ENCODE data around the gene RTN4RL2. TPM values are rescaled to one million over a fixed set of nuclear protein-coding genes. Genes with fewer than 3 reads are reported as not detected.

Gene RTN4RL2
- total RNA-seq, 2 experiments from 2014 or later = 0.35 to 0.50 TPM

DNA sequence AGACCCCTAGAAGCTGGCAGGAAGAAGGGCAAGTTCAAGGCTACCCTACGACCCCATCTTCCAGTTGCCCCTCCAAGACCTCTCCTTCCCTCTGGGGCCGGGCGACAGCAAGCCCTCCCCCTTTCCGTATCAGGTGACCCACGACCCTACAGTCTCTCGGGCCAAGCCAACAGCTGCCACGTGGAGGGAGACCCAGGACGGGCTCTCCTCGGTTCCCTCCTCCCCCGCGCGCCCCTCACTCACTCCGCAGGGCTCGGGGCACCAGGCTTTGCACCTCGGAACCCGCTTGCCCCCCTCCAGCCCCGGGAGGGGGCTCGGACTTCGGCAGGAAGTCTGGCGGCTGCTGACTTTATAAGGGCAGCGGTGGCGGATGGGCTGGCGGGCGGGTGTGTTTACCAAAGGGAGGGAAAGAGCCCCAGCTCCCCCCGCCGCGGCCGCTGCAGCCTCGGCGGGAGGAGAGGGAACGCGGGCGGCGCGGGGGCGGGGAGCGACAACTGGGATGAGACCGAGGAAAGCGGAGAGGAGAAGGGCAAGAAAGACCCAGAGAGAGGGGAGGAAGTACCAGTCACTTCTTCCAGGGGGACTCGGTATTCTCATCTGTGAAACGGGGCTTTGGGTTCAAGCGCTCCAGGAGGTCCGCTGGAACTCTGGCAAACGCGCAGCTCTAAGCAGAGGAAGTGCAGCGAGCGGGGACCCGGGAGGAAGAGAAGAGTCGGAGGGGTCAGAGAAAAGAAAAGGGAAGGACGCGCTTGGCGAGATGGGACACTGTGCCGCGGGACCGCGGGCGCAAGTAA, 54.4 kb downstream of the RTN4RL2 start:
- H3K4me3 Mint-ChIP-seq = peak overlapping the region; percentile 98
- peak overlapping the region; percentile 74 for H3K27ac Mint-ChIP-seq
- DNase-seq = peak; percentile 68
- ChIA-PET CTCF (interaction anchor here (0.9 to 9.0 kb wide), 9 partner anchors 13 to 179 kb away, joined by 3 to 139 read pairs (median 5); partner anchors contain the start of genes SSRP1 and TIMM10), POLR2A (interaction anchor here (0.9 to 7.3 kb wide), 14 partner anchors 9 to 1591 kb away, joined by 3 to 58 read pairs (median 4); partner anchors contain the start of genes SLC43A3, TIMM10, TNKS1BP1 and UBE2L6)
- H3K4me1 Mint-ChIP-seq = peaks cover 34% of the 10 kb centered on the region
- H3K36me3 Mint-ChIP-seq (ENCODE audit: low read depth) = peaks cover 3% of the 10 kb centered on the region
- H3K9me3 Mint-ChIP-seq = no peaks in the 10 kb centered on the region
- no peaks in the 10 kb centered on the region for H3K27me3 Mint-ChIP-seq

DNA sequence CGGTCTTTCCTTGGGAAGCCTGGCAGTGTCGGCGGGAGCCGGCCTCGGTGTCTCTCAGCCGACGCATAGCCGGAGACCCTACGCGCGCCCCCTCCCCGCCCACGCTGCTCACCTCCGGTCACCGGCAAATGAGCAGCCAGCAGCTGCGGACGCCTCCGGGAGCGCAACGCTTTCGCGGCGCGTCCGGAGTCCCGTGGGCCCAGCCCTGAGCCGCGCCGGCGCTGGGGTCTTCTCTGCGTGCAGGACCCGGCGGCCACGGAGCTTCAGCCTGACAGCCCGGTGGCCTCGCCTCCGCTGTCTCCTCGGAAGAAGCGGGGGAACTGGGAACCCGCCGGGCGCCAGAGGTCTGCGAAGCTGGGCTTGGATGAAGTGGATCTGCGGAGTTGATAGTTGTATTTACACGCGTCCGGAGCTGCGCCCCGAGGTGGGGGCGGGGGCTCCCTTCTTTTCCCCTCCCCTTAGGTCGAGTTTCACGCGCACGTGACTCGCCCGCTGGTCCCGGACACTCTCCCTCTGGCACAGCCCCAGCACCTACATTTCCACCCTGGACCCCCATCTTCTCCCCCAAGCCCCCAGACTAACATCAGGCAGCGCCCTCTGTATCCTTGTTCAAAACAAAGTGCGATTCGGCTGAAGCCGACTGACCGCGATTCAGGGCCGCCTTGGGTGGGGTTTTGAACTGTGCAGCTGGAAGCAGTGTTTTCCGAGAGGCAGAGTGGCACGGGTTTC, 55.2 kb downstream of the RTN4RL2 start, which contains the start of gene SLC43A1:
Gene SLC43A1, minus strand, starts transcription at position 371 of the 729 bp plus-strand sequence. CDS start 1,591 bp downstream, outside the sequence.
- Mint-ChIP-seq H3K4me3 (peak within 1 kb of the TSS; percentile 98), H3K27me3 (no peaks in the 10 kb centered on the region), H3K9me3 (no peaks in the 10 kb centered on the region), H3K4me1 (peaks cover 32% of the 10 kb centered on the region), H3K36me3 (ENCODE audit: low read depth) (peaks cover 3% of the 10 kb centered on the region), H3K27ac (peak within 1 kb of the TSS; percentile 74)
- DNase-seq = peak; percentile 50
- POLR2A ChIA-PET = interaction anchor here (0.9 to 7.3 kb wide), 11 partner anchors 9 to 90 kb away, joined by 3 to 58 read pairs (median 4); partner anchors contain the start of genes SLC43A3, TIMM10 and UBE2L6
- CTCF ChIA-PET = interaction anchor here (0.7 to 9.0 kb wide), 8 partner anchors 12 to 170 kb away, joined by 3 to 139 read pairs (median 6); partner anchors contain the start of gene TIMM10

DNA sequence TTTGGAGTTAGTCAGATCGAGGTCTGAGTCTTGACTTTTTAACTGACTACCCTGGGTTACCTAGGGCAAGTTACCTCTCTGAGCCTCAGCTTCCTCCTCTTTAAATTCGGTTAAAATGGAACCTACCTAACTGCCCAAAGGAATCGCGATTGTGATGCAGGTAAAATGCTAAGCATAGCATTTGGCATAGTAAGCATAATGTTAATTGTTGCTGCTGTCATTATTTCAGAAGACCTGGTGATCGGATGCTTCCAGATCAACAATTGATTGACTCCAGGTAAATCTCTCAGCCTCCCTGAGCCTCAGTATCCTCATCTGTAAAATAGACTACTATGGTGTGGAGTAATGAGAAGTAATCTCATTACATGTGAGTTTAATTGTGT, 55.7 kb downstream of the RTN4RL2 start:
- no peaks in the 10 kb centered on the region for H3K27me3 Mint-ChIP-seq

DNA sequence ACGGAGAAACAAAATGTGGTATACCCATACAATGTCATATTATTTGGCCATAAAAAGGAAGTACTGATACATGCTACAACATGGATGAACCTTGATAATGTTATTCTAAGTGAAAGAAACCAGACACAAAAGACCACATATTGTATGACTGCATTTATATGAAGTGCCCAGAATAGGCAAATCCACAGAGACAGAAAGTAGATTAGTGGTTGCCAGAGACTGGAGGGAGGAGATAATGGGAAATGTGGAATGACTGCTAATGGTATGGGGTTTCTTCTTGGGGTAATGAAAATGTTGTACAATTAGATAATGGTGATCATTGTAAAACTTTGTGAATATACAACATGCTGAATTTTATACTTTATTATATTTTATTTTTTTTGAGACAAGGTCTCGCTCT, 60.8 kb downstream of the RTN4RL2 start:
- H3K27me3 Mint-ChIP-seq = no peaks in the 10 kb centered on the region
- H3K27ac Mint-ChIP-seq = no peak overlapping the region
- no peak overlapping the region for H3K4me3 Mint-ChIP-seq
- ChIA-PET CTCF (interaction anchor here (1.7 to 9.0 kb wide), 2 partner anchors 8 to 28 kb away, joined by 4 to 139 read pairs; no protein-coding TSS in a partner anchor), POLR2A (interaction anchor here (1.2 kb wide), 1 partner anchor 30 kb away, joined by 3 read pairs; no protein-coding TSS in a partner anchor)
- no peak for DNase-seq
- peaks cover 8% of the 10 kb centered on the region for H3K4me1 Mint-ChIP-seq
- no peaks in the 10 kb centered on the region for H3K9me3 Mint-ChIP-seq
- peaks cover 5% of the 10 kb centered on the region for H3K36me3 Mint-ChIP-seq (ENCODE audit: low read depth)

More for the DNA sequence above, 55.7 kb downstream of the RTN4RL2 start:
- ChIA-PET POLR2A (interaction anchor here (0.7 to 7.3 kb wide), 10 partner anchors 8 to 190 kb away, joined by 3 to 58 read pairs (median 4); partner anchors contain the start of genes SLC43A3, TIMM10 and UBE2L6), CTCF (interaction anchor here (0.7 to 9.0 kb wide), 7 partner anchors 11 to 170 kb away, joined by 3 to 139 read pairs (median 3); partner anchors contain the start of gene TIMM10)
- DNase-seq = no peak
- Mint-ChIP-seq H3K4me1 (peaks cover 32% of the 10 kb centered on the region), H3K4me3 (peak overlapping the region; percentile 98), H3K36me3 (ENCODE audit: low read depth) (peaks cover 3% of the 10 kb centered on the region), H3K27ac (peak overlapping the region; percentile 54), H3K9me3 (no peaks in the 10 kb centered on the region)

DNA sequence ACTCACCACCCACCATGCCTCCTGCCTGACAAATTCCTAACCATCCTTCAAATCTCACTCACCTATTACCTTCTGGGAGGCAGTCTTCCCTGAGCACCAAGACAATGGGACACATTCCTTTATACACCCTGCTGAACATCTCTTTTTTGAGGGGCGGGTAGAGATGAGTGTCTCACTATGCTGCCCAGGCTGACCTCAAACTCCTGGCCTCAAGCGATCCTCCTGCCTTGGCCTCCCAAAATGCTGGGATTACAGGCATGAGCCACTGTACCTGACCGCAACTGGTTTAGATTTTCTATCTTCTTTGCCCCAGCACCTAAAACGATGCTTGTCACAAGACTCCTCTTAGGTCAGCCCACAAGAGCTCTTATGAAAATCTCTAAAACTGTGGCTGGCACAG, 63.1 kb downstream of the RTN4RL2 start:
- no peak for DNase-seq
- Mint-ChIP-seq H3K4me1 (peaks cover 14% of the 10 kb centered on the region), H3K27me3 (no peaks in the 10 kb centered on the region), H3K9me3 (no peaks in the 10 kb centered on the region), H3K27ac (no peak overlapping the region), H3K36me3 (ENCODE audit: low read depth) (peaks cover 21% of the 10 kb centered on the region), H3K4me3 (no peak overlapping the region)
- ChIA-PET CTCF (interaction anchor here (0.7 to 10.9 kb wide), 4 partner anchors 29 to 66 kb away, joined by 3 to 296 read pairs (median 52); partner anchors contain the start of gene RTN4RL2), POLR2A (interaction anchor here (1.0 to 2.3 kb wide), 3 partner anchors 8 to 97 kb away, joined by 3 to 12 read pairs (median 3); partner anchors contain the start of gene SLC43A1)

Other genes with a start within 250 kb of the RTN4RL2 start
- gene APLNR, start 223.3 kb upstream of the RTN4RL2 start, total RNA-seq = not detected
- gene TNKS1BP1, start 135.6 kb upstream of the RTN4RL2 start, total RNA-seq = 10 to 100 TPM in 1 of 2 experiments, 1 to 10 TPM in 1; 9.9 to 10.7 TPM
- 100 to 1,000 TPM; 135 to 137 TPM for gene SSRP1, start 124.6 kb upstream of the RTN4RL2 start, total RNA-seq
- not detected for gene P2RX3, start 122.2 kb upstream of the RTN4RL2 start, total RNA-seq
- not detected for gene PRG3, start 79.4 kb upstream of the RTN4RL2 start, total RNA-seq
- under 1 TPM; 0.33 to 0.68 TPM for gene PRG2, start 69.9 kb upstream of the RTN4RL2 start, total RNA-seq
- gene SLC43A3, start 33.4 kb upstream of the RTN4RL2 start, total RNA-seq = 100 to 1,000 TPM in 1 of 2 experiments, 10 to 100 TPM in 1; 94.5 to 101 TPM
- 10 to 100 TPM; 29.9 to 31.7 TPM for gene SLC43A1, start 55.2 kb downstream of the RTN4RL2 start, total RNA-seq
- gene TIMM10, start 70.2 kb downstream of the RTN4RL2 start, total RNA-seq = 10 to 100 TPM; 82.4 to 86.1 TPM
- not detected for gene SMTNL1, start 77.1 kb downstream of the RTN4RL2 start, total RNA-seq
- 100 to 1,000 TPM; 281 to 285 TPM for gene UBE2L6, start 107.1 kb downstream of the RTN4RL2 start, total RNA-seq
- under 1 TPM; 0.55 to 0.93 TPM for gene SERPING1, start 137.2 kb downstream of the RTN4RL2 start, total RNA-seq
- gene YPEL4, start 189.4 kb downstream of the RTN4RL2 start, total RNA-seq = 1 to 10 TPM; 1.5 to 2.2 TPM
- 10 to 100 TPM; 14.8 to 17.5 TPM for gene CLP1, start 197.2 kb downstream of the RTN4RL2 start, total RNA-seq
- gene ZDHHC5, start 207.6 kb downstream of the RTN4RL2 start, total RNA-seq = 10 to 100 TPM; 77.6 to 86.6 TPM

Measured in activated CD4-positive, alpha-beta memory T cell treated with anti-CD3 and anti-CD28 coated beads, Interleukin-2, amount 10 ng/mL, durations not matched to agents 7 days and 5 days (primary cell).